Parathyroid adenoma (tissue), 2 donors: ENCODE data around the gene SLC66A1.

ENCODE experiments used
- H2AFZ ChIP-seq: fragments of 300-600 bp; sonication (generic); one replicate; pipeline ENCODE4 v1.7.0; 2017; ENCODE audit warnings: antibody characterized with exemption, mild to moderate bottlenecking
- H3K27ac ChIP-seq: fragments of 300-600 bp; sonication (generic); one replicate; pipeline ENCODE4 v1.7.0; 2017
- H3K27me3 ChIP-seq: fragments of 300-600 bp; sonication (generic); one replicate; pipeline ENCODE4 v1.7.0; 2017; ENCODE audit warnings: low read length; ENCODE audit not compliant: control insufficient read depth, insufficient read depth
- H3K36me3 ChIP-seq: fragments of 300-600 bp; sonication (generic); one replicate; pipeline ENCODE4 v1.7.0; 2017; ENCODE audit warnings: low read length; ENCODE audit not compliant: control insufficient read depth, insufficient read depth
- H3K4me1 ChIP-seq: fragments of 300-600 bp; sonication (generic); one replicate; pipeline ENCODE4 v1.7.0; 2017; ENCODE audit warnings: control low read depth
- H3K4me2 ChIP-seq: fragments of 300-600 bp; sonication (generic); one replicate; pipeline ENCODE4 v1.7.0; 2017; ENCODE audit warnings: low read length
- H3K4me3 ChIP-seq: fragments of 300-600 bp; sonication (generic); one replicate; pipeline ENCODE4 v1.7.0; 2017; ENCODE audit warnings: low read depth, low read length
- H3K79me2 ChIP-seq: fragments of 300-600 bp; sonication (generic); one replicate; pipeline ENCODE4 v1.7.0; 2017; ENCODE audit warnings: control low read depth
- H3K9ac ChIP-seq: fragments of 300-600 bp; sonication (generic); one replicate; pipeline ENCODE4 v1.7.0; 2017; ENCODE audit warnings: mild to moderate bottlenecking
- H3K9me3 ChIP-seq: fragments of 300-600 bp; sonication (generic); one replicate; pipeline ENCODE4 v1.7.0; 2017; ENCODE audit warnings: low read length; ENCODE audit not compliant: control insufficient read depth
- CTCF ChIP-seq: fragments of 300-600 bp; sonication (generic); IDR thresholded peaks from one replicate; pipeline ENCODE4 v1.7.0; 2017; ENCODE audit warnings: antibody characterized with exemption, mild to moderate bottlenecking
- donor health status: primary hyperparathyroidism.

The SLC66A1 gene

GRCh38 chr1:19345391-19345790 lies 33.3 kb downstream of the SLC66A1 start:
- no peak overlapping the region for H3K9ac ChIP-seq
- H3K36me3 ChIP-seq, result no peaks in the 10 kb centered on the region
- H2AFZ ChIP-seq, result no peak overlapping the region
- no peak overlapping the region for H3K4me2 ChIP-seq
- no peak overlapping the region for H3K27ac ChIP-seq
- H3K27me3 ChIP-seq, result no peaks in the 10 kb centered on the region
- no peaks in the 10 kb centered on the region for H3K79me2 ChIP-seq
- H3K4me1 ChIP-seq, result no peaks in the 10 kb centered on the region
- TF ChIP-seq CTCF, result no peak
- no peak overlapping the region for H3K4me3 ChIP-seq
- H3K9me3 ChIP-seq, result no peaks in the 10 kb centered on the region

- Histone ChIP-seq H3K4me3 (no peak overlapping the region), H3K4me2 (no peak overlapping the region), H2AFZ (no peak overlapping the region), H3K36me3 (no peaks in the 10 kb centered on the region), H3K4me1 (no peaks in the 10 kb centered on the region), H3K79me2 (no peaks in the 10 kb centered on the region), H3K27ac (no peak overlapping the region), H3K27me3 (no peaks in the 10 kb centered on the region), H3K9me3 (no peaks in the 10 kb centered on the region), H3K9ac (no peak overlapping the region)
- TF ChIP-seq CTCF, result no peak
These were observed 33.9 kb downstream of the SLC66A1 start for GRCh38 chr1:19346026-19346425.

GRCh38 chr1:19347533-19348172 lies 35.5 kb downstream of the SLC66A1 start:
- Histone ChIP-seq H2AFZ (no peak overlapping the region), H3K36me3 (no peaks in the 10 kb centered on the region), H3K79me2 (no peaks in the 10 kb centered on the region), H3K27me3 (no peaks in the 10 kb centered on the region), H3K9ac (no peak overlapping the region), H3K9me3 (no peaks in the 10 kb centered on the region), H3K27ac (no peak overlapping the region), H3K4me2 (no peak overlapping the region), H3K4me3 (no peak overlapping the region), H3K4me1 (no peaks in the 10 kb centered on the region)
- TF ChIP-seq CTCF, result no peak

GRCh38 chr1:19348441-19349198 lies 36.5 kb downstream of the SLC66A1 start:
- Histone ChIP-seq H3K4me3 (no peak overlapping the region), H3K9me3 (no peaks in the 10 kb centered on the region), H3K4me1 (no peaks in the 10 kb centered on the region), H3K27me3 (no peaks in the 10 kb centered on the region), H3K4me2 (no peak overlapping the region), H3K36me3 (no peaks in the 10 kb centered on the region), H2AFZ (no peak overlapping the region), H3K79me2 (no peaks in the 10 kb centered on the region), H3K9ac (no peak overlapping the region), H3K27ac (no peak overlapping the region)
- no peak for TF ChIP-seq CTCF
